KG1 (cell line): ENCODE results near the gene OSTN.

ENCODE experiments used
- DNase-seq: peaks from one replicate; lab custom pipeline; 2025; lab: John Stamatoyannopoulos, UW

The OSTN gene

GRCh38 chr3:191235331-191236314, 36.6 kb downstream of the OSTN start:
- DNase-seq, result no peak

DNA sequence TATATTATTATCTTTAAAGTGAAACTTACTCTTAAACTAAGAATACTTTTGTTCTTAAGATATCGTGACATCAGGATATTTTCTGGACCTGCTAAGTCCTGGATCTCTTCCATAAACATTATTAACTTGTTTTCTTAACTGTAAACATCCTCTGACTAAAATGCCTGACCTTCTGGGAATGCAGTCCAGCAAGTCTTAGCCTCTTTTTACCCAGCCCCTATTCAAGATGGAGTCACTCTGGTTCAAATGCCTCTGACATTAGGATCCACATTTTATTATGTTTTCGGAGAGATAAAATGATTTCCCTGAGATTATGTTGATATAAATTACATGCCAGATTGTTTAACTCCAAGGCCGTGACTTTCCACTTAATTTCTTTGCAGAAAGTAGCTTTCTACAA, 37.6 kb downstream of the OSTN start:
- no peak for DNase-seq

GRCh38 chr3:191237047-191237882, 38.2 kb downstream of the OSTN start:
- no peak for DNase-seq

GRCh38 chr3:191238321-191238817, 39.3 kb downstream of the OSTN start:
- no peak for DNase-seq

GRCh38 chr3:191239407-191240031, 40.5 kb downstream of the OSTN start:
- no peak for DNase-seq

DNA sequence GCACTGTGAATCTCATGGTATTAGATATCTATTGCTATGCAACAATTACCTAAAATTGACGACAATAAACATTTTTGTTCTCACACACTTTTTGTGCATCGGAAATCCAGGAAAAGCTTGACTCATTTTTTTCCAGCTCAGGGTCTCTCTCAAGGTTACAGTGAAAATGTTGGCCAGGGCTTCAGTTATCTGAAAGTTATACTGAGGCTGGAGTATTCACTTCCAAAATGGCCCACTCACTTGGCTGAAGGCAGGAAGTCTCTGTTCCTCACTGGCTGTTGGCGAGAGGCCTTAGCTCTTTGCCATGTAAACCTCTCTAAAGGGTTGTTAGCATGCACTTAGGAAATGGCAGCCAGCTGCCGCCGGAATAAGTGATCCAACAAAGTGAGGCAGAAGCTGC, 41.4 kb downstream of the OSTN start:
- DNase-seq, result no peak

DNA sequence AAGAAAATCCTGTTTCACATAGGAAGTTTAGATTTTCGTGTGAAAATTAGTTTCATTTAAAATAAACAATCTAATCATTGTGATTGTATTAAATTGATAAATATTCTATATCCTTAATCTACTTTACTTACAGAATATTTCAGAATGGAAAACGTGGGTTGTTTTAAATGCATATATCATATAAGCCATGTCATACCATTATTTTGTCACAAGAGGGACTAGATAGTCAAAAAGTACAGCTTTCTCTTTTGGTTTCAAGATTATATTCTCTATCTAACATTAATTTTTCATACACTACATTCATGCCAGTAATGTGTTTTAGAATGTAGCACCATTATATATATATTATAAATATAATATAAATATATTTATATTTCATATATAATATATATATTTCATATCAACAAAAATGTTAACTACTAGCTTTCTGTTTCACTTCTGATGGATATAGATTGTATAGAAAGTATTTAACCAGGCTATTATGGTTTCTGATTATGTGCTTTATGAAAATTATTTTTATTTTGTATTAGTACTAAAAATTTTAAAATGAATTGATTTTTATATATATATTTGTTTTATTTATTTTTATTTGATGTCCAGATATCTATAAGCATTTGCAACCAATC, 45.3 kb downstream of the OSTN start:
- peak; percentile 4 for DNase-seq

DNA sequence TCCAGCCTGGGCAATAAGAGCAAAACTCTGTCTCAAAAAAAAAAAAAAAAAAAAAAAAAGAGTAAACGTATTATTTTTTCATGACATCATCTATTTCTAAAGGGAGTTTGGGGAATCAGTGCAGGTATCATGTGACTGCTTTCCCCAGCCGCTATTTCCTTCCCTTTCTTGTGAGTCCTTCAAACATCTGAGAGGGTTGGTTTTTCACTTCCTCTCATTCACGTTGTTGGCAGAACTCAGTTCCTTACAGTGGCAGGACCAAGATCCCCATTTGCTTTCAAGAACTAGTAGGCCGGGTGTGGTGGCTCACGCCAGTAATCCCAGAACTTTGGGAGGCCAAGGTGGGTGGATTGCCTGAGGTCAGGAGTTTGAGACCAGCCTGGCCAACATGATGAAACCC, 47.0 kb downstream of the OSTN start:
- DNase-seq, result peak; percentile 53

- DNase-seq, result no peak
Observed at GRCh38 chr3:191246630-191247029, 47.6 kb downstream of the OSTN start.

DNA sequence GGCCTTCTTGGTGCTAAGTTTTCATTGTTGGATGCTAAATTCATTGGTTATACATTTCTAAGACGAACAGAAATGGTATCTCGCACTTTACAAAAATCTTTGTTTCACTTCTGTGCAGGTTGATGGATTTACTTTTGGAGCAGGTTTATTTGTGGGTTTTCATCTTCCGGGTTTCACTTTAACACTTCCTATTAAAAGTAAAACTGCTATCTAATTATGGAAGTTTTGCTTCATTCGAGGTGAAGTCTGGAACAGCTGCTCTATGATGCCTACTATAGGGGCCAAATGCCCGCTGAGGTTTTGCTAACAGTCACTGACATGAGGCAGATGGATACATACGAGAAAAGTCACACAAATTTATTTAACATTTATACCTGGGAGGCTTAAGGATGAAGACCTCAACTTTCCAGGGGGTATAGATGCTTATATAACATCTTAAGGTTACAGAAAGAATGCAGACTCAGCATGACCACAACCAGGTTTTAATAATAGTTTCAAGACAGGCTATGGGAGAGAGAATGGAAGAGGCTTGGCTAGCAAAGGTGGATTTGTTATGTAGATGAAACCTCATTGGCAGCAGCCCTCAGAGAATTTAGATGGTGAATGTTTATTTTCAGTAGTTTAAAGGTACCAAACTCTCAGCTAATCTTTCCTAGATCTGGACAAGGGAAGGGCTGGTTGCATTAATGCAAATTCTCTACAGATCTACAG, 54.2 kb downstream of the OSTN start:
- DNase-seq, result no peak

- DNase-seq, result no peak
Observed at GRCh38 chr3:191254098-191254873, 55.2 kb downstream of the OSTN start.

GRCh38 chr3:191255156-191255555, 56.1 kb downstream of the OSTN start:
- DNase-seq, result no peak

GRCh38 chr3:191256405-191256804, 57.4 kb downstream of the OSTN start:
- DNase-seq, result no peak

GRCh38 chr3:191257286-191257685, 58.2 kb downstream of the OSTN start:
- no peak for DNase-seq

GRCh38 chr3:191259486-191259885, 60.4 kb downstream of the OSTN start:
- no peak for DNase-seq

DNA sequence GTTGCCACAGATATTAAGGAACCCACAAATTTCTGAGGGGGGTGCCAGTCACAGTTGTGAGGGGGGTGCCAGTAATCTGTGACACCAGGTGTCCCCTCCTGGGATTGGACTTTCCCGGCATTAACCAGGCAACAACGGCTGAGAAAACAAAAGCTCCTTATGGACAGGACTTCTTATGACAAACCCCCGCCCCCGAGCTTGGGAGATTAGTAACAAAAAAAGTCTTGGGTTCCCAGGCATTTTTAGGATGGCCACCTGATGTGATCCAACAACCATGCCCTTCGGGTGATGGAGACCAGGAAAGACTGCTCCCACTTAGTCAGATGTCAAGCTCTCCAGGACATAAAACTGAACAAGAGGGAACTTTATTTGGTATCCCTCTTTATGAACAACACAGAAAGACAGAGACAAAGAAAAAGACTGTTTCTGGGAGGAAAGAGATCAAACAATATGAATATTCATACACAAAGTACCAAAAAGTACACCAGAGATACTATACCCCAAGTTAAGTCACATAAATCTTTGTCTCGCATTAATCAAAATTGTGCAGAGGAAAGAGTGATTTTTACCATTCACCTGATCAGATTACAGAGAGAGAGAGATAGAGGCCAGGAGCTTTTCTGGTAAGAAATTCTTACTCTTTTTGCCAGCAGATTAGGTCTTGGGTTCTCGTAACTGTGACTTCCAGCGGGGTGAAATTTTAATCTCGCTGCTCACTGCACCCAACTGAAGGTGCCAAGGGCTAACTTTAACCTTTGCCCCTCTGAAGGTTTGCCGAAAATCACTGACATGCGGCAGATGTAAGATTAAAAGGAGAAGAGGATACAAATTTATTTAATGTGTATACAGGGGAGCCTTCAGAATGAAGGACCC, 61.6 kb downstream of the OSTN start:
- DNase-seq, result no peak

GRCh38 chr3:191261304-191261638, 62.2 kb downstream of the OSTN start:
- DNase-seq, result no peak

GRCh38 chr3:191262650-191263049, 63.6 kb downstream of the OSTN start:
- no peak for DNase-seq

DNA sequence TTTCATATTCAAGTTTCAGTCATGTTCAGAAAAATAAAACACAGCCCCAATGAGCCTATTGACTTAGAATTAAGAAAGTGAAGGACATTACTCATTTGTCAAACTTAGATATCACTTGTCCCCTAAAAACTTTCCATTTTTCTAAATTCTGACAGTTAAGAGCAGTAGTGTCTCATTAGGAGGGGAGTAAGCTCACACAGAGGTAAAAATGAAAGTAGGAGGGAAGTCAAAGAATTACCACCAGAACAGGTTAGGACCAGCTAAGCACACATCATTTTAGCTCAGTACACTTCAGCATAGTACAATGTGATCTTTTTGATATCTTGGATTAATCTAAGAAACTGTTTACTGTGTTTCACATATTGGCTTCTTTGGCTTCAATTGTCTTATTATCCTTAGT, 64.3 kb downstream of the OSTN start:
- no peak for DNase-seq
